HCT116 (cell line): ENCODE results near the gene SMC2. TPM values are rescaled to one million over a fixed set of nuclear protein-coding genes. Genes with fewer than 3 reads are reported as not detected.

Source experiments
- ATAC-seq: fragments of 200-7000 bp; cut with Tn5 transposase; 2 replicates; pipeline ENCODE4 v1.9.1; 2020; ENCODE audit warnings: mild to moderate bottlenecking, moderate library complexity
- BruUV-seq: library from RNA; stranded (reverse); fragments of 400-500 nt; replicated peaks from 2 replicates; lab custom pipeline; 2021; lab: Mats Ljungman, UMichigan
- CTCF ChIA-PET: fragments of 300-600 bp; sonication (Branson Sonifier 250); formaldehyde crosslinking; loops from one replicate; lab custom pipeline; 2021; ENCODE audit warnings: antibody characterized with exemption; lab: Charles Lee
- POLR2A ChIA-PET: fragments of 300-600, 350-600 bp; sonication (Branson Sonifier 250); formaldehyde crosslinking; loops from one replicate; lab custom pipeline; 2021; ENCODE audit warnings: antibody characterized with exemption; lab: Charles Lee
- RAD21 ChIA-PET, 2 experiments: fragments of 300-600 bp; sonication (Branson Sonifier 250); formaldehyde crosslinking; loops; one replicate each; lab custom pipeline; 2023; ENCODE audit warnings: low total read pairs in 2 of 2; ENCODE audit not compliant: uncharacterized antibody in 2 of 2, unreplicated experiment in 2 of 2, low non-redundant PET in 1 of 2; lab: Charles Lee
- DNase-seq: peaks from one replicate; pipeline ENCODE4 v3.0.0-alpha.2; 2010; ENCODE audit warnings: low read depth, low spot score
- H2AFZ ChIP-seq: fragments of 200-600 bp; shearing (Covaris generic), sonication (generic); 2 replicates; pipeline ENCODE4 v1.6.1; 2017; ENCODE audit warnings: low read depth, mixed run types, mixed read lengths, antibody characterized with exemption, low read length; ENCODE audit not compliant: poor library complexity, severe bottlenecking
- H3K27ac ChIP-seq: 2 replicates; pipeline ENCODE4 v1.5.1; 2012; ENCODE audit warnings: low read depth, low read length
- H3K27me3 ChIP-seq: fragments of 200-600 bp; sonication (generic); 2 replicates; pipeline ENCODE4 v1.6.1; 2016; ENCODE audit warnings: mixed run types, low read length, mixed read lengths; ENCODE audit not compliant: insufficient read depth
- H3K36me3 ChIP-seq, 2 experiments: fragments of 200-500 bp in 1 of 2; fragments of 200-600 bp in 1 of 2; sonication (Bioruptor generic) in 1 of 2; sonication (generic) in 1 of 2; 2 replicates each; pipeline versions ENCODE4 v1.5.1 to v1.6.1; 2014 to 2016; ENCODE audit warnings: low read length in 2 of 2, inconsistent platforms in 1 of 2, mixed read lengths in 1 of 2, mixed run types in 1 of 2; ENCODE audit not compliant: insufficient read depth in 2 of 2, control insufficient read depth in 1 of 2
- H3K4me1 ChIP-seq, 2 experiments: fragments of 200-600 bp in 1 of 2; sonication (generic) in 1 of 2; 2 replicates each; pipeline versions ENCODE4 v1.5.1 to v1.6.1; 2012 to 2017; ENCODE audit warnings: low read length in 2 of 2, inconsistent platforms in 1 of 2, mild to moderate bottlenecking in 1 of 2, mixed read lengths in 1 of 2, mixed run types in 1 of 2, moderate library complexity in 1 of 2; ENCODE audit not compliant: insufficient read depth in 2 of 2, control insufficient read depth in 1 of 2
- H3K4me2 ChIP-seq: fragments of 200-600 bp; sonication (generic); 2 replicates; pipeline ENCODE4 v1.6.1; 2017; ENCODE audit warnings: mixed run types, low read length, mixed read lengths
- H3K4me3 ChIP-seq, 2 experiments: fragments of 200-600 bp in 1 of 2; sonication (generic) in 1 of 2; replicated peaks in 1 of 2; 2 replicates each; pipeline ENCODE4 v1.5.1; 2011 to 2016; ENCODE audit warnings: low read length in 2 of 2, control low read depth in 1 of 2, low read depth in 1 of 2, mild to moderate bottlenecking in 1 of 2, mixed read lengths in 1 of 2, mixed run types in 1 of 2
- H3K79me2 ChIP-seq: fragments of 200-600 bp; sonication (generic); 2 replicates; pipeline ENCODE4 v1.6.1; 2017; ENCODE audit warnings: mild to moderate bottlenecking, mixed run types, low read length, moderate library complexity, mixed read lengths; ENCODE audit not compliant: insufficient read depth
- H3K9ac ChIP-seq: fragments of 200-600 bp; sonication (generic); 2 replicates; pipeline ENCODE4 v1.6.1; 2016; ENCODE audit warnings: low read length, mixed read lengths
- H3K9me2 ChIP-seq: fragments of 200-600 bp; sonication (generic), shearing (Covaris generic); 2 replicates; pipeline ENCODE4 v1.6.1; 2017; ENCODE audit warnings: mixed run types, mild to moderate bottlenecking, moderate library complexity; ENCODE audit not compliant: insufficient read depth
- H3K9me3 ChIP-seq, 2 experiments: fragments of 200-500 bp in 1 of 2; fragments of 200-600 bp in 1 of 2; sonication (Bioruptor generic) in 1 of 2; sonication (generic) in 1 of 2; 2 replicates each; pipeline ENCODE4 v1.6.1; 2014 to 2017; ENCODE audit warnings: low read length in 2 of 2, mixed read lengths in 2 of 2, inconsistent platforms in 1 of 2, low read depth in 1 of 2, mild to moderate bottlenecking in 1 of 2, mixed run types in 1 of 2, moderate library complexity in 1 of 2; ENCODE audit not compliant: control insufficient read depth in 1 of 2, insufficient read depth in 1 of 2
- H4K20me1 ChIP-seq: fragments of 200-600 bp; sonication (generic), shearing (Covaris generic); 2 replicates; pipeline ENCODE4 v1.6.1; 2017; ENCODE audit warnings: mixed run types, mild to moderate bottlenecking, moderate library complexity; ENCODE audit not compliant: insufficient read depth
- CBX3 ChIP-seq: IDR thresholded peaks from 2 replicates; pipeline ENCODE4 v1.6.1; 2012; ENCODE audit warnings: low read depth
- ELF1 ChIP-seq: IDR thresholded peaks from 2 replicates; pipeline ENCODE4 v1.6.1; 2012; ENCODE audit warnings: low read depth, borderline replicate concordance
- EZH2phosphoT487 ChIP-seq: fragments of 200-600 bp; IDR thresholded peaks from 2 replicates; pipeline ENCODE4 v1.6.1; 2018; ENCODE audit warnings: antibody characterized with exemption, borderline replicate concordance
- FOSL1 ChIP-seq: IDR thresholded peaks from 2 replicates; pipeline ENCODE4 v1.6.1; 2012; ENCODE audit warnings: low read depth
- POLR2A ChIP-seq: IDR thresholded peaks from 2 replicates; pipeline ENCODE4 v1.7.0; 2011; ENCODE audit warnings: borderline replicate concordance; ENCODE audit not compliant: insufficient read depth, insufficient read length; ENCODE audit errors: extremely low read depth
- POLR2AphosphoS5 ChIP-seq: IDR thresholded peaks from 2 replicates; pipeline ENCODE4 v1.6.1; 2011; ENCODE audit warnings: mild to moderate bottlenecking, low read depth, low read length, moderate library complexity
- RAD21 ChIP-seq: IDR thresholded peaks from 2 replicates; pipeline ENCODE4 v1.6.1; 2012; ENCODE audit warnings: low read depth, mild to moderate bottlenecking
- SIN3A ChIP-seq: IDR thresholded peaks from 2 replicates; pipeline ENCODE4 v1.6.1; 2012; ENCODE audit warnings: low read depth
- SP1 ChIP-seq: IDR thresholded peaks from 2 replicates; pipeline ENCODE4 v1.6.1; 2012; ENCODE audit warnings: low read depth
- TCF7L2 ChIP-seq: IDR thresholded peaks from 2 replicates; pipeline ENCODE4 v1.7.0; 2011; ENCODE audit warnings: borderline replicate concordance, inconsistent platforms; ENCODE audit not compliant: insufficient read depth, insufficient read length; ENCODE audit errors: extremely low read depth
- YY1 ChIP-seq: IDR thresholded peaks from 2 replicates; pipeline ENCODE4 v1.6.1; 2011; ENCODE audit warnings: low read length, low read depth, moderate library complexity, mild to moderate bottlenecking; ENCODE audit not compliant: insufficient replicate concordance; ENCODE audit errors: extremely low read depth
- ZFX ChIP-seq: fragments of 450-650 bp; IDR thresholded peaks from 2 replicates; pipeline ENCODE4 v1.6.1; 2017
- intact Hi-C: fragments of 100-400 bp; cut with micrococcal nuclease; formaldehyde crosslinking; loops from 2 replicates; pipeline ENCODE4 v1.10.0; 2022
- total RNA-seq: library from RNA; stranded (reverse); gene quantifications from one replicate; pipeline ENCODE4 v1.2.1, GENCODE V29; 2021; ENCODE audit not compliant: unreplicated experiment
- TF ChIP-seq, protein P1 (sequence below): IDR thresholded peaks from 2 replicates; pipeline ENCODE4 v1.6.1; 2011; ENCODE audit warnings: mild to moderate bottlenecking, low read length, moderate library complexity; ENCODE audit not compliant: insufficient replicate concordance; ENCODE audit errors: extremely low read depth
- TF ChIP-seq, protein P2 (sequence below): IDR thresholded peaks from 2 replicates; pipeline ENCODE4 v1.6.1; 2012
- TF ChIP-seq, protein P3 (sequence below): IDR thresholded peaks from 2 replicates; pipeline ENCODE4 v1.6.1; 2012
- TF ChIP-seq, protein P4 (sequence below), 3 experiments: fragments of 200-600 bp in 1 of 3; sonication (generic) in 1 of 3; IDR thresholded peaks in 2 of 3; conservative IDR thresholded peaks in 1 of 3; 2 replicates each; pipeline ENCODE4 v1.5.1; 2012 to 2017; ENCODE audit warnings: low read depth in 2 of 3, low read length in 2 of 3, antibody characterized with exemption in 1 of 3, borderline replicate concordance in 1 of 3, control low read depth in 1 of 3, mild to moderate bottlenecking in 1 of 3, mixed read lengths in 1 of 3, mixed run types in 1 of 3, moderate library complexity in 1 of 3; ENCODE audit not compliant: insufficient read depth in 1 of 3
- TF ChIP-seq, protein P5 (sequence below): IDR thresholded peaks from 2 replicates; pipeline ENCODE4 v1.6.1; 2012; ENCODE audit warnings: low read depth

SMC2 gene
- total RNA-seq, 1 experiment from 2014 or later: 20.5 TPM

DNA sequence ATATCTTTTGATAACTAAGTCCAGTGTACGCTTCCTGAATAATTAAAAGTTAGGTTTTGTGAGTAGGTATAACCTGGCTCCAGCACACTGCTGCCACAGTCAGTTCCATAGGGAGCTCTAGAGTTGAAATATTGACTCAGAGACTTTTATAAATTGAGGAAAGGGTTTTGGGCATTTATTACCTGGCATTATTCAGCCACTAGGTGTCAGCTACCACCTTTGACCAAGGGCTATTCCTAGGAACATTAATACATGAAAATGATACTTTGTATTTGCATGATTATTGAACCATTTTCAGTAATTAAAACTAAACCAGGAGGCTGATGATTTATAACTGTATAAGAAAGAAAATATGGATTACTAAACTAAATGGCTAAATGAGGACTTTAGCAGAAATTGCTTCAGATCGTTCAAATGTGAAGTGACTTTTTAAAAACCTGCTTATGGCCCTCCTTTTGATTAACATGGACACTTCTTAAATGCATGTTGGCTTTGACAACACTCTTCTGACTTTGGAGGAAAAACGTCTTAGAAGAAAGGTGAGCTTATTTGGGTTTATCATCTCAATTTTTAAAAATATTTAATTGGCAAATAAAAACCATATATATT is 83.0 kb downstream of the SMC2 start:
- Histone ChIP-seq H4K20me1 (no peaks in the 10 kb centered on the region), H3K9me2 (no peaks in the 10 kb centered on the region), H3K36me3 (no peaks in the 10 kb centered on the region), H3K79me2 (no peaks in the 10 kb centered on the region), H3K27me3 (no peaks in the 10 kb centered on the region; the same call in 1 of the 2 replicates), H3K9me3 (no peaks in the 10 kb centered on the region), H3K4me1 (no peaks in the 10 kb centered on the region), H3K4me3 (no peak overlapping the region), H3K9ac (no peak overlapping the region), H2AFZ (no peak overlapping the region), H3K4me2 (no peak overlapping the region), H3K27ac (no peak overlapping the region)
- POLR2A ChIA-PET: no interaction called here
- no TSS peak for BruUV-seq
- TF ChIP-seq SIN3A (no peak), EZH2phosphoT487 (no peak), POLR2AphosphoS5 (no peak), FOSL1 (no peak), POLR2A (no peak), RAD21 (peak; percentile 57), ZFX (no peak), CBX3 (no peak), SP1 (no peak), ELF1 (no peak), TCF7L2 (no peak), YY1 (no peak)
- TF ChIP-seq, protein P1, sequence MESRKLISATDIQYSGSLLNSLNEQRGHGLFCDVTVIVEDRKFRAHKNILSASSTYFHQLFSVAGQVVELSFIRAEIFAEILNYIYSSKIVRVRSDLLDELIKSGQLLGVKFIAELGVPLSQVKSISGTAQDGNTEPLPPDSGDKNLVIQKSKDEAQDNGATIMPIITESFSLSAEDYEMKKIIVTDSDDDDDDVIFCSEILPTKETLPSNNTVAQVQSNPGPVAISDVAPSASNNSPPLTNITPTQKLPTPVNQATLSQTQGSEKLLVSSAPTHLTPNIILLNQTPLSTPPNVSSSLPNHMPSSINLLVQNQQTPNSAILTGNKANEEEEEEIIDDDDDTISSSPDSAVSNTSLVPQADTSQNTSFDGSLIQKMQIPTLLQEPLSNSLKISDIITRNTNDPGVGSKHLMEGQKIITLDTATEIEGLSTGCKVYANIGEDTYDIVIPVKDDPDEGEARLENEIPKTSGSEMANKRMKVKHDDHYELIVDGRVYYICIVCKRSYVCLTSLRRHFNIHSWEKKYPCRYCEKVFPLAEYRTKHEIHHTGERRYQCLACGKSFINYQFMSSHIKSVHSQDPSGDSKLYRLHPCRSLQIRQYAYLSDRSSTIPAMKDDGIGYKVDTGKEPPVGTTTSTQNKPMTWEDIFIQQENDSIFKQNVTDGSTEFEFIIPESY: no peak
- TF ChIP-seq, protein P2, sequence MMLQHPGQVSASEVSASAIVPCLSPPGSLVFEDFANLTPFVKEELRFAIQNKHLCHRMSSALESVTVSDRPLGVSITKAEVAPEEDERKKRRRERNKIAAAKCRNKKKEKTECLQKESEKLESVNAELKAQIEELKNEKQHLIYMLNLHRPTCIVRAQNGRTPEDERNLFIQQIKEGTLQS: no peak
- TF ChIP-seq, protein P3, sequence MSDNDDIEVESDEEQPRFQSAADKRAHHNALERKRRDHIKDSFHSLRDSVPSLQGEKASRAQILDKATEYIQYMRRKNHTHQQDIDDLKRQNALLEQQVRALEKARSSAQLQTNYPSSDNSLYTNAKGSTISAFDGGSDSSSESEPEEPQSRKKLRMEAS: no peak
- TF ChIP-seq, protein P4, sequence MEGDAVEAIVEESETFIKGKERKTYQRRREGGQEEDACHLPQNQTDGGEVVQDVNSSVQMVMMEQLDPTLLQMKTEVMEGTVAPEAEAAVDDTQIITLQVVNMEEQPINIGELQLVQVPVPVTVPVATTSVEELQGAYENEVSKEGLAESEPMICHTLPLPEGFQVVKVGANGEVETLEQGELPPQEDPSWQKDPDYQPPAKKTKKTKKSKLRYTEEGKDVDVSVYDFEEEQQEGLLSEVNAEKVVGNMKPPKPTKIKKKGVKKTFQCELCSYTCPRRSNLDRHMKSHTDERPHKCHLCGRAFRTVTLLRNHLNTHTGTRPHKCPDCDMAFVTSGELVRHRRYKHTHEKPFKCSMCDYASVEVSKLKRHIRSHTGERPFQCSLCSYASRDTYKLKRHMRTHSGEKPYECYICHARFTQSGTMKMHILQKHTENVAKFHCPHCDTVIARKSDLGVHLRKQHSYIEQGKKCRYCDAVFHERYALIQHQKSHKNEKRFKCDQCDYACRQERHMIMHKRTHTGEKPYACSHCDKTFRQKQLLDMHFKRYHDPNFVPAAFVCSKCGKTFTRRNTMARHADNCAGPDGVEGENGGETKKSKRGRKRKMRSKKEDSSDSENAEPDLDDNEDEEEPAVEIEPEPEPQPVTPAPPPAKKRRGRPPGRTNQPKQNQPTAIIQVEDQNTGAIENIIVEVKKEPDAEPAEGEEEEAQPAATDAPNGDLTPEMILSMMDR (IDR thresholded peaks at IDR 0.05 in 2 of 3, conservative IDR thresholded peaks at IDR 0.05 in 1 of 3; ENCODE audit: borderline replicate concordance in 1 of 3, insufficient read depth in 1 of 3, low read depth in 2 of 3, low read length in 2 of 3): peak; percentile 35 to 66 (median 47); a peak in 5 of 6 replicates
- TF ChIP-seq, protein P5, sequence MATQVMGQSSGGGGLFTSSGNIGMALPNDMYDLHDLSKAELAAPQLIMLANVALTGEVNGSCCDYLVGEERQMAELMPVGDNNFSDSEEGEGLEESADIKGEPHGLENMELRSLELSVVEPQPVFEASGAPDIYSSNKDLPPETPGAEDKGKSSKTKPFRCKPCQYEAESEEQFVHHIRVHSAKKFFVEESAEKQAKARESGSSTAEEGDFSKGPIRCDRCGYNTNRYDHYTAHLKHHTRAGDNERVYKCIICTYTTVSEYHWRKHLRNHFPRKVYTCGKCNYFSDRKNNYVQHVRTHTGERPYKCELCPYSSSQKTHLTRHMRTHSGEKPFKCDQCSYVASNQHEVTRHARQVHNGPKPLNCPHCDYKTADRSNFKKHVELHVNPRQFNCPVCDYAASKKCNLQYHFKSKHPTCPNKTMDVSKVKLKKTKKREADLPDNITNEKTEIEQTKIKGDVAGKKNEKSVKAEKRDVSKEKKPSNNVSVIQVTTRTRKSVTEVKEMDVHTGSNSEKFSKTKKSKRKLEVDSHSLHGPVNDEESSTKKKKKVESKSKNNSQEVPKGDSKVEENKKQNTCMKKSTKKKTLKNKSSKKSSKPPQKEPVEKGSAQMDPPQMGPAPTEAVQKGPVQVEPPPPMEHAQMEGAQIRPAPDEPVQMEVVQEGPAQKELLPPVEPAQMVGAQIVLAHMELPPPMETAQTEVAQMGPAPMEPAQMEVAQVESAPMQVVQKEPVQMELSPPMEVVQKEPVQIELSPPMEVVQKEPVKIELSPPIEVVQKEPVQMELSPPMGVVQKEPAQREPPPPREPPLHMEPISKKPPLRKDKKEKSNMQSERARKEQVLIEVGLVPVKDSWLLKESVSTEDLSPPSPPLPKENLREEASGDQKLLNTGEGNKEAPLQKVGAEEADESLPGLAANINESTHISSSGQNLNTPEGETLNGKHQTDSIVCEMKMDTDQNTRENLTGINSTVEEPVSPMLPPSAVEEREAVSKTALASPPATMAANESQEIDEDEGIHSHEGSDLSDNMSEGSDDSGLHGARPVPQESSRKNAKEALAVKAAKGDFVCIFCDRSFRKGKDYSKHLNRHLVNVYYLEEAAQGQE: no peak
- intact Hi-C loops: loop anchor here (1.0 to 5.0 kb wide), 3 partner anchors 210 to 566 kb away; no protein-coding TSS in a partner anchor
- DNase-seq (peak; percentile 15), ATAC-seq (peak; percentile 73)
- RAD21 ChIA-PET: interaction anchor here (1.1 to 1.8 kb wide), 1 partner anchor 566 kb away, joined by 3 to 4 read pairs; no protein-coding TSS in a partner anchor
- CTCF ChIA-PET: interaction anchor here (1.0 to 1.4 kb wide), 4 partner anchors 12 to 211 kb away, joined by 3 to 9 read pairs (median 4); no protein-coding TSS in a partner anchor
